Right atrium auricular region (tissue), 2 donors: Measurements from ENCODE around the gene DOCK3. TPM values are rescaled to one million over a fixed set of nuclear protein-coding genes. Genes with fewer than 3 reads are reported as not detected.

Experiments
- DNase-seq: peaks from one replicate; pipeline ENCODE4 v3.0.0-alpha.2; 2019; ENCODE audit warnings: low spot score
- H3K27ac ChIP-seq, 2 donors: fragments of 200-600 bp; sonication (generic); 1 replicate in 1 of 2; 2 replicates in 1 of 2; pipeline ENCODE4 v1.5.1; 2016 to 2019
- H3K27me3 ChIP-seq, 2 donors: fragments of 200-600 bp; sonication (generic); one replicate each; pipeline versions ENCODE4 v1.5.1 to v1.6.0; 2017 to 2019
- H3K36me3 ChIP-seq: fragments of 200-600 bp; sonication (generic); one replicate; pipeline ENCODE4 v1.5.1; 2016
- H3K4me1 ChIP-seq, 2 donors: fragments of 200-600 bp; sonication (generic); one replicate each; pipeline versions ENCODE4 v1.5.1 to v1.6.0; 2017 to 2019
- H3K4me3 ChIP-seq, 2 donors: fragments of 200-600 bp; sonication (generic); 1 replicate in 1 of 2; 2 replicates in 1 of 2; pipeline ENCODE4 v1.5.1; 2017 to 2019; ENCODE audit warnings: mild to moderate bottlenecking in 1 of 2, moderate library complexity in 1 of 2
- H3K9me3 ChIP-seq, 2 donors: fragments of 200-600 bp; sonication (generic); one replicate each; pipeline ENCODE4 v1.5.1; 2019
- CTCF ChIP-seq, 2 donors: fragments of 200-600 bp; sonication (generic); IDR thresholded peaks; one replicate each; pipeline ENCODE4 v1.5.1; 2019; ENCODE audit warnings: antibody characterized with exemption in 2 of 2
- total RNA-seq, 2 donors: library from RNA; depleted of rRNA; stranded (reverse); fragments of >200 nt; gene quantifications; one replicate each; pipeline ENCODE4 v1.1.0, GENCODE V29; 2016

Gene DOCK3
- total RNA-seq, 2 donors from 2014 or later, result 2.7 to 4.6 TPM

GRCh38 chr3:51392355-51393133 lies 717.8 kb downstream of the DOCK3 start:
- Histone ChIP-seq H3K27me3 (no peaks in the 10 kb centered on the region), H3K4me1 (peaks cover 0 to 92% of the 10 kb centered on the region in 2 donors), H3K36me3 (peaks cover 59% of the 10 kb centered on the region), H3K27ac (peak overlapping the region; percentile 87), H3K9me3 (no peaks in the 10 kb centered on the region), H3K4me3 (peak overlapping the region; percentile 71 to 79)
- TF ChIP-seq CTCF (IDR thresholded peaks at IDR 0.05), result no peak
- DNase-seq, result no peak

DNA sequence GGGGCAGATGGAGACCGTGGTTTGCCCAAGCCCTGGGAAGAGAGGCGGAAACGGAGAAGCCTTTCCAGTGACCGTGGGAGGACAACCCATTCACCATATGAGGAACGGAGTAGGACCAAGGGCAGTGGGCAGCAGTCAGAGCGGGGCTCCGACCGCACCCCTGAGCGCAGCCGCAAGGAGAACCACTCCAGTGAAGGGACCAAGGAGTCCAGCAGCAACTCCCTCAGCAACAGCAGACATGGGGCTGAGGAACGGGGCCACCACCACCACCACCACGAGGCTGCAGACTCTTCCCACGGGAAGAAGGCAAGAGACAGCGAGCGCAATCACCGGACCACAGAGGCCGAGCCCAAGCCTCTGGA lies 718.4 kb downstream of the DOCK3 start:
- no peaks in the 10 kb centered on the region for H3K27me3 ChIP-seq
- H3K4me1 ChIP-seq, result peaks cover 0 to 91% of the 10 kb centered on the region in 2 donors
- no peak overlapping the region for H3K4me3 ChIP-seq
- DNase-seq, result no peak
- H3K9me3 ChIP-seq, result no peaks in the 10 kb centered on the region
- no peak for TF ChIP-seq CTCF (IDR thresholded peaks at IDR 0.05)
- peaks cover 55% of the 10 kb centered on the region for H3K36me3 ChIP-seq
- no peak overlapping the region for H3K27ac ChIP-seq

DNA sequence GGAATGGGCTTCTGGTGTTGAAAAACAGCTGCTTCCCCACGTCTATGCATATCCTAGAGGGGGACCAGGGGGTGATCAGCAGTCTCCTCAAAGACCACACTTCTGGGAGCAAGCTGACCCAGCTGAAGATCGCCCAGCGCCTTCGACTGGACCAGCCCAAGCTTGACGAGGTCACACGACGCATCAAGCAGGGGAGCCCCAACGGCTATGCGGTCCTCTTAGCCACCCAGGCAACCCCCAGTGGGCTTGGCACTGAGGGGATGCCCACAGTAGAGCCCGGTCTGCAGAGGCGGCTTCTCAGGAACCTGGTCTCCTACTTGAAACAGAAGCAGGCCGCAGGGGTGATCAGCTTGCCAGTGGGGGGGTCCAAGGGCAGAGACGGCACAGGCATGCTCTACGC lies 718.8 kb downstream of the DOCK3 start:
- no peak for TF ChIP-seq CTCF (IDR thresholded peaks at IDR 0.05)
- Histone ChIP-seq H3K27ac (no peak overlapping the region), H3K4me1 (peaks cover 0 to 92% of the 10 kb centered on the region in 2 donors), H3K27me3 (no peaks in the 10 kb centered on the region), H3K4me3 (no peak overlapping the region), H3K9me3 (no peaks in the 10 kb centered on the region), H3K36me3 (peaks cover 50% of the 10 kb centered on the region)
- DNase-seq, result no peak

DNA sequence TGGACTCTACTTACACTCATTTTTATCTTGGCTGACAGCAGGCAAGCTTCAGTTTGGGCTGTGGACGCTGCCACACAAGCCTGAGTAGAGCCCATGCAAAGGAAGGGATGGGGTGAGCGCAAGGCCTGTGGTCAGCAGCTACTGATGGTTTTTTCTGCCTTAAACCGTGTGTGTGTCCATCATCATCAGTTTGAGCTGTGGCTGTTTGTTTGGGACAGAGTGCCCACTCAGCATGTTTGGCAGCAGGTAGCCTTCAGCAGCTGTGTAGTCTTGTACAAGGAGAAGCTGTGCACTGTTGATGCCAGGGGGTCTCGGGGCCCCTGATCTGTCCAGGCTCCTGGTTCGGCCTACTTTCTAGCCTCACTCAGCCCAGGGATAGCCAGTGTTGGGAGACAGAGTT lies 719.8 kb downstream of the DOCK3 start:
- peaks cover 0 to 91% of the 10 kb centered on the region in 2 donors for H3K4me1 ChIP-seq

GRCh38 chr3:51395493-51396213 lies 720.9 kb downstream of the DOCK3 start:
- H3K4me1 ChIP-seq, result peaks cover 0 to 80% of the 10 kb centered on the region in 2 donors
- no peak for DNase-seq
- H3K27ac ChIP-seq, result no peak overlapping the region
- no peaks in the 10 kb centered on the region for H3K9me3 ChIP-seq
- H3K36me3 ChIP-seq, result peaks cover 43% of the 10 kb centered on the region
- no peak for TF ChIP-seq CTCF (IDR thresholded peaks at IDR 0.05)
- no peaks in the 10 kb centered on the region for H3K27me3 ChIP-seq
- no peak overlapping the region for H3K4me3 ChIP-seq

More for the DNA sequence above, 719.8 kb downstream of the DOCK3 start:
- TF ChIP-seq CTCF (IDR thresholded peaks at IDR 0.05), result no peak
- H3K9me3 ChIP-seq, result no peaks in the 10 kb centered on the region
- DNase-seq, result no peak
- H3K27ac ChIP-seq, result no peak overlapping the region
- no peak overlapping the region for H3K4me3 ChIP-seq
- no peaks in the 10 kb centered on the region for H3K27me3 ChIP-seq
- peaks cover 43% of the 10 kb centered on the region for H3K36me3 ChIP-seq
